Chondrocyte (in vitro differentiated cells): ENCODE measurements around the gene SEC14L1. TPM values are rescaled to one million over a fixed set of nuclear protein-coding genes. Genes with fewer than 3 reads are reported as not detected.
"Not testable (repeated sequence)": the region's sequence is repeated elsewhere in the genome, so short reads cannot be mapped to it uniquely, and the experiment has no call there.

Source experiments
- DNase-seq: peaks from one replicate; pipeline ENCODE4 v3.0.0; 2021; ENCODE audit warnings: mixed read lengths, low spot score
- H3K27ac Mint-ChIP-seq: one replicate; pipeline ENCODE4 v1.8.0; 2021; ENCODE audit warnings: mild to moderate bottlenecking, moderate library complexity, mixed read lengths; ENCODE audit not compliant: unreplicated experiment
- H3K27me3 Mint-ChIP-seq: 2 replicates; pipeline ENCODE4 v1.8.0; 2021; ENCODE audit warnings: low read depth, mixed read lengths
- H3K36me3 Mint-ChIP-seq: 2 replicates; pipeline ENCODE4 v1.8.0; 2021; ENCODE audit warnings: low read depth, mixed read lengths
- H3K4me1 Mint-ChIP-seq: 2 replicates; pipeline ENCODE4 v1.8.0; 2021; ENCODE audit warnings: low read depth, mild to moderate bottlenecking, mixed read lengths
- H3K4me3 Mint-ChIP-seq: one replicate; pipeline ENCODE4 v1.8.0; 2021; ENCODE audit warnings: mild to moderate bottlenecking, moderate library complexity, mixed read lengths; ENCODE audit not compliant: unreplicated experiment
- H3K9me3 Mint-ChIP-seq: 2 replicates; pipeline ENCODE4 v1.8.0; 2021; ENCODE audit warnings: low read depth, mixed read lengths
- CTCF ChIP-seq: fragments of 200-600 bp; sonication (generic); IDR thresholded peaks from 2 replicates; pipeline ENCODE4 v1.5.0; 2021; ENCODE audit warnings: antibody characterized with exemption, mild to moderate bottlenecking, moderate library complexity
- total RNA-seq: library from RNA; stranded (reverse); gene quantifications from 3 replicates; pipeline ENCODE4 v1.2.1, GENCODE V29; 2021

The SEC14L1 gene
- total RNA-seq, 1 donor from 2014 or later: 51.8 TPM

- Mint-ChIP-seq H3K27me3 (no peaks in the 10 kb centered on the region), H3K9me3 (no peaks in the 10 kb centered on the region), H3K4me1 (peaks cover 23% of the 10 kb centered on the region), H3K4me3 (no peak overlapping the region), H3K36me3 (peaks cover 5% of the 10 kb centered on the region), H3K27ac (no peak overlapping the region)
- TF ChIP-seq CTCF: no peak
- no peak for DNase-seq
Observed at GRCh38 chr17:77098884-77099545, 41.8 kb upstream of the SEC14L1 start.

- Mint-ChIP-seq H3K9me3 (no peaks in the 10 kb centered on the region), H3K36me3 (peaks cover 2% of the 10 kb centered on the region), H3K4me3 (no peak overlapping the region), H3K27me3 (no peaks in the 10 kb centered on the region), H3K4me1 (peaks cover 23% of the 10 kb centered on the region), H3K27ac (no peak overlapping the region)
- DNase-seq: no peak
- TF ChIP-seq CTCF: no peak
Observed at GRCh38 chr17:77099997-77100396, 40.8 kb upstream of the SEC14L1 start.

GRCh38 chr17:77101521-77102410 is 39.0 kb upstream of the SEC14L1 start:
- Mint-ChIP-seq H3K27ac (no peak overlapping the region), H3K4me3 (no peak overlapping the region), H3K9me3 (no peaks in the 10 kb centered on the region), H3K36me3 (peaks cover 2% of the 10 kb centered on the region), H3K27me3 (no peaks in the 10 kb centered on the region), H3K4me1 (peaks cover 17% of the 10 kb centered on the region)
- DNase-seq: no peak
- no peak for TF ChIP-seq CTCF

GRCh38 chr17:77102411-77103134 is 38.2 kb upstream of the SEC14L1 start:
- H3K36me3 Mint-ChIP-seq, DNase-seq, H3K4me3 Mint-ChIP-seq, H3K9me3 Mint-ChIP-seq, H3K27me3 Mint-ChIP-seq, H3K27ac Mint-ChIP-seq, H3K4me1 Mint-ChIP-seq: not testable (repeated sequence)

- Mint-ChIP-seq H3K27me3 (no peaks in the 10 kb centered on the region), H3K4me3 (no peak overlapping the region), H3K9me3 (no peaks in the 10 kb centered on the region), H3K27ac (no peak overlapping the region), H3K36me3 (no peaks in the 10 kb centered on the region), H3K4me1 (peaks cover 15% of the 10 kb centered on the region)
- DNase-seq: no peak
- TF ChIP-seq CTCF: no peak
Observed at GRCh38 chr17:77105706-77106105, 35.1 kb upstream of the SEC14L1 start.
